Tongue (tissue), 2 donors: ENCODE data around the gene KISS1. TPM values are rescaled to one million over a fixed set of nuclear protein-coding genes. Genes with fewer than 3 reads are reported as not detected.
"Not testable (repeated sequence)": the region's sequence is repeated elsewhere in the genome, so short reads cannot be mapped to it uniquely, and the experiment has no call there.

Experiments used
- DNase-seq: peaks from one replicate; pipeline ENCODE4 v3.0.0-alpha.2; 2015
- total RNA-seq: library from RNA; depleted of rRNA; stranded (reverse); fragments of >200 nt; gene quantifications from one replicate; pipeline ENCODE4 v1.2.3, GENCODE V29; 2014

The KISS1 gene, protein sequence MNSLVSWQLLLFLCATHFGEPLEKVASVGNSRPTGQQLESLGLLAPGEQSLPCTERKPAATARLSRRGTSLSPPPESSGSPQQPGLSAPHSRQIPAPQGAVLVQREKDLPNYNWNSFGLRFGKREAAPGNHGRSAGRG
- not detected for total RNA-seq

DNA sequence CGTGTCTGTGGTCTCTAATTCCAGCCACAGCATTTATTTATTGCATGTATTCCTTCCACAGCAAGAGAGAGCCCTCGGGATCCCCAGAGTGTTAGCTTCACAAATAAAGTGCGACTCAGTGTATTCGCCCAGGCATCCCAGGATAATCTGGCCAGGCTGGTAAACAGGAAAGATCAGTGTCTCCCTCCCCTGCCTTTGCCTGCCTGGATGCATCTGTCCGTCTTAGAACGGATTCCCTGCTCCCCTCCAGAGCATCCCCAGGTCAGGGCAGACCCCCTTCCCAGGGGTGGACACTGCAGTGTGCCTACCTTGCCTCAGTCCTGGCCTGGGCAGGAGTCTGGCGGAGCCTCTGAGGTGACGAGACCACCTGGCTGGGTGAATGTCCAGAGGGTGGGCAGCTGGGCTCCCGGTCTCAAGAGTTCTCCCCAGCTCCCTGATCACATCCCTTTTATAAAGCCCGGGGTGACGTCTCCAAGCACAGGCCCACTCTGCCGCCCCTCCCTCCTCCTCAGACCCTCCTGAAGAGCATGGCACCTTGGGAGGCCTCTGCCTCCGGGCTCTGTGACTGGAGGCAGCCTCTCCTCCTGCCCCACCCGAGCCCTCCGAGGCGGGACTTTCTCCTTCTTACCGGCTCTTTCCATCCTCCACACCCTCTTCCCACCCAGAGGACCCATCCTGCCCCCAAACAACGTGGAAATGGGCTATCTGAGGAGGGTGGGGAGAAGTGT lies at the start of gene KISS1:
Gene KISS1, minus strand, starts transcription at position 424 of the 728 bp plus-strand sequence. CDS start 3,615 bp downstream, outside the sequence.
- DNase-seq, result peak; percentile 18

DNA sequence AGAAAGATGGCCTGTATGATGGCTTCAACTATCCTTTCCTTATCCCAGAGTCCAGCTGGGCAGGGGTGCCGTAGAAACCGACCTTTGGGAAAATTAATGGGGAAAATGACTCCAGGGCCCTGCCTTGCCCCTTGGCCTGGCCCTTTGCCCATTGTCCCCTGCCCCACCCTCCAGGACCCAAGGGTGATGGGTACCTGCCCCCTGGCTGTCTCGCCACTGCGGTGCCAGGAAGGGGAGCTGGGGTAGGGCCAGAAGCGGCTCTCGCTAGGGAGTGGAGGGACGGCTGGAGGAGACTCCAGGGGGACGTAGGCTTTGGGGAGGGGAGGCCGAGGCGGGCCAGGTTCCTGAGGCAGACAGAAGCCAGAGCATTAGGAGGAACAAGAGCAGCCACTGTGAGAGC lies 46.6 kb upstream of the KISS1 start:
- no peak for DNase-seq

DNA sequence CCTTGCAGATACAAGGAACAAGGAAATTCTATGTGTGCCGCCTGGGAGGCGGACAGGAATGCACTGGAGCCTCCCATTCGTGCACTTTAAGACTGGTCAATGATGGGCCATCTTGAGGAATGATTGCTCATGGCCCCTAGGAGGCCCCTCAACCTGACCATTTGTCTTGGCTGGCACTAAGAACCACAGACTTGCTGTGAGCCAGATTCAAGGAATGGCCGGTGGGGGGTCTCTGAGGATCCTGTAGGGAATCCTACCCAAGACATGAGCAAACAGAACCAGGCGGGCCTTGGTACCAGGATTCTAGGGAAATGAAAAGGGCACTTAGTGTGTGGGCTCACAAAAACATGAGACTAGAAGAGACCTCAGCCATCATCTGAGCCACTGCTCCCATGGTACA lies 45.6 kb upstream of the KISS1 start:
- DNase-seq, result no peak

- DNase-seq, result no peak
Measured at GRCh38 chr1:204241050-204241449, 44.8 kb upstream of the KISS1 start.

DNA sequence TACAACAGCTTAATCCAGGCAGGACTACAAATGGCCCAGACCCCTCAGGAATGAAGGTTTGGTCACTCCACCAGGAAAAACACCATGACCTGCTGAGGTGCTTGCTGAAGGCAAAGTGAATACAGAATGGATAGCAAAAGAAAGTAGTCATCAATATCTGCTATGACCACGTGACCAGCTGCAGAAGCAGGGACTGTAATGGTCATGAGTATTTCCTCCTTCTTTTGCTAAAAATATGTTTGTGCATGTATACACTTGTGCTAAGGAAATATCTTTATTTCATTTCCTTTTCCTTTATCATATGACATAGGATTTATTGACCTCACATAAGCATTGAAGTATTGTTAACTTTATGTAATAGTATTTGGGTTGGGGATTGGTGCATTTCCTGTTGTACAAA lies 43.9 kb upstream of the KISS1 start:
- no peak for DNase-seq

DNA sequence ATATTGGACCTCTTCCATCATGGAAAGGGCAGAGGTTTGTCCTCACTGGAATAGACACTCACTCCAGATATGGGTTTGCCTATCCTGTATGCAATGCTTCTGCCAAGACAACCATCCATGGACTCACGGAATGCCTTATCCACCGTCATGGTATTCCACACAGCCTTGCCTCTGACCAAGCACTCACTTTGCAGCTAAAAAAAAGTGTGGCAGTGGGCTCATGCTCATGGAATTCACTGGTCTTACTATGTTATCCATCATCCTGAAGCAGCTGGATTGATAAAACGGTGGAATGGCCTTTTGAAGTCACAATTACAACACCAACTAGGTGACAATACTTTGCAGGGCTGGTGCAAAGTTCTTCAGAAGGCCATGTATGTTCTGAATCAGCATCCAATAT lies 43.1 kb upstream of the KISS1 start:
- not testable (repeated sequence) for DNase-seq

- not testable (repeated sequence) for DNase-seq
Measured at GRCh38 chr1:204238520-204238919, 42.2 kb upstream of the KISS1 start.

- DNase-seq, result not testable (repeated sequence)
Measured at GRCh38 chr1:204237515-204237914, 41.2 kb upstream of the KISS1 start.

DNA sequence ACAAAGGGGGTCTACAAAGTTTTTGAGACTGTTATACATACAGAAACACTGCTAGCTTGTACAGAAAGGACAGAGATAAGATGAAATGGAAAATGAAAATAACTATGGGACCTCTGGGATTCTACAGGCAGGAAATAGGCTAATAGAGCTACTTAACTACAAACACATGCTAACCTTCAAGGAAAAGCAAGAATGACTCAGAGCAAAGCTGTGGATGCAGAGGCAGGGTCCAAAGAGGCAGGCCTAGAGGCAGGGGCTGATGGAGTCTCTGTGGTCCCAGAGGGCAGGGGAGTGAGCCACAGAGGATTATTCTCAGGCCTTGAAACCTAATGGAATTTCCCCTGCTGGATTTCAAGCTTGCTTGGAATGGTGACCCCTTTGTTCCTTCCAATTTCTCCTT lies 36.2 kb upstream of the KISS1 start:
- peak; percentile 4 for DNase-seq

DNA sequence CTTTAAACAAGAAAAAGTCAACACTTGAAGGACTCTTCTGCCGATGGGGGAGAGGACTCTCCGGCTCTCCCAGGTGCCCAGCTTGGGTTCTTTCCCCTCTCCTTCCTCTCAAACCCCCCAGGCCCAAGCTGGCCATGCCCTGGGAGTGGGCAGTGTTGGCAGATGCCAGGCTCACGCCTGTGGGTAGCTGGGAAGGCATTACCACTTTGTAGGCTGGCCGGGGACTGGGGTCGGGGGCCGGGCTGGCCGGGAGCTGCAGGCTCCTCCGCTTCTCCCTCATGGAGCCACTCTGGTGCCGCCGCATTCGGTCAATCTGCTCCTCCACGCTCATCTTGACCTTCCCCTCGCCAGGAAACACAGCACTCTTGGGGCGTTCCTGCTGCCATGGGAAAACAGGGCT lies 33.9 kb upstream of the KISS1 start:
- DNase-seq, result no peak

DNA sequence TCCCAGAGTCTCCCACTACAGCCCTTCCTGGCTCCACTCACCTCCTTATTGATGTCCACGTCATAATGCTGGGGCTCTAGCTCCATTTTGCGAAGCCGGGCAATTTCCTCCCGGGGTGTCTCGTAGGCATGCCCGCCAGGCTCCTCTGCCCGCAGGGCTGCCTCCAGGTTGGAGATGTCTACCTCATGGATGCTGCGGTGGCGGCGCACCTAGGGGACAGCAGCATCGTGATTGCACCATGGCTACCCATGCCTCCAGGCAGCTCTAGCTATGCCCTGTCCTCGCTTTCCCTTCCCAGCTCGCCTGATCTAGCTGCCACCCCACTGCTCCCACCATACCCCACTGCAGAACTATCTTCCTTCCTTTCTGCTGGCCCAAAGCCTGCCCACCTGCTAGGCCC lies 32.6 kb upstream of the KISS1 start:
- no peak for DNase-seq

GRCh38 chr1:204227996-204228785 lies 31.9 kb upstream of the KISS1 start:
- DNase-seq, result no peak

DNA sequence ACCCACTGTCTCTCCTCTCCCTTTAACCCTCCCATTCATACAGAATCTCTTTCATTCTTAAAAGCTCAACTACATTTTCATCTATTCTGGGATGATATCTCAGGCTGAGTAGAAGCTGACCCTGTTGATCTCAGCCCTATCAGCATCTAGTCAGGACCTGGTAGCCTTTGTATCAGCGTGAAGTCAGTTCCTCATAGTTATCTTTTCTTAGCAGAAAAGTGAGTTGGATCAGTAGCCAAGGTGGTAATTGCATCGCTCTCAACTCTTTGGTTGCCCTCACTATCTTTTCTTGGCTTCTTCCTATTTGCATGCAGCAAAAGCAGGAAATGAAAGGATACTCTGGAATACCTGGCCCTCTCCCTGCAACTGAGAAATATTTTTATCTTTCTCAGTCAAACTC lies 31.1 kb upstream of the KISS1 start:
- DNase-seq, result no peak

DNA sequence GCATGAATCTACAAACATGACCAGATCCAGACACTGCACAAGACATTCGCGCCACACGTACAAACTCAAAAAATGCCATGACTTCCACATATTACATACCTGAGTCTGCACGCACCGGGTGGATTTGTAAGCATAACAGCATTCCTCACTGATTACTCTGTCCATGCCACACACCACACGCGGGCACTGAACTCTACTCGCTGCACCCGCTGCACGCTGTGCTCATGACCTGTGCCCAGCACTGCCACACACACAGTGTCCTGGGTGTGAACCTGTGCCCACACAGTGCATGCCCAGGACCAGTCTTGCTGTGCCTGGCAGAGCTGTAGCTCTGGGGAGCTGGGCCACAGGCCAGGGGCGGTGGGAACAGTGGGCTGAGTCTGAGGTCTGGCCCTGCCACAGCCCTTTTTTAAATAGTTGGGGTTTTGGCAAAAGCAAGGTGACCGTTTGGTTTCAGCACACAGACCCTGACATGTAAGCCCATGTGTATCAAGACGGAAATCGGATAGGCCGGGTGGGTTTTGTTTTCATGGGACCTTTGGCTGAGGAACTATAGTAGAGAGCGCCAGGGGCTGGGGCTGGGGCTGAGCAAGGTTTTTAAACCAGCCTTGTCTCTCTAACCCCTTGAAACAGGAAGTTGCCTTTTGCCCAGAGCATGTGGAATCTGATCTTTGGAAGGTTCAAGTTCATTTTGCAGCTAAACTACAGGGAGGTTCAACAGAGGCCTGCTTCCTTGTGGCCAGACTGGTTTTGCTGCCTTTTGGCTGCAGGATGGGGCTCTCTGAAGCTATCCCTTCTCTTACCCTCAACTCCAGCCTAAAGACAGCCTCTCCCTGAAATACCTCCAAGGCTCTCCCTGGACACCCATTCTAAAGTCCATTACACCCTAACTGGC lies 29.8 kb upstream of the KISS1 start:
- peak; percentile 19 for DNase-seq

- DNase-seq, result no peak
Measured at GRCh38 chr1:204224655-204225054, 28.4 kb upstream of the KISS1 start.

DNA sequence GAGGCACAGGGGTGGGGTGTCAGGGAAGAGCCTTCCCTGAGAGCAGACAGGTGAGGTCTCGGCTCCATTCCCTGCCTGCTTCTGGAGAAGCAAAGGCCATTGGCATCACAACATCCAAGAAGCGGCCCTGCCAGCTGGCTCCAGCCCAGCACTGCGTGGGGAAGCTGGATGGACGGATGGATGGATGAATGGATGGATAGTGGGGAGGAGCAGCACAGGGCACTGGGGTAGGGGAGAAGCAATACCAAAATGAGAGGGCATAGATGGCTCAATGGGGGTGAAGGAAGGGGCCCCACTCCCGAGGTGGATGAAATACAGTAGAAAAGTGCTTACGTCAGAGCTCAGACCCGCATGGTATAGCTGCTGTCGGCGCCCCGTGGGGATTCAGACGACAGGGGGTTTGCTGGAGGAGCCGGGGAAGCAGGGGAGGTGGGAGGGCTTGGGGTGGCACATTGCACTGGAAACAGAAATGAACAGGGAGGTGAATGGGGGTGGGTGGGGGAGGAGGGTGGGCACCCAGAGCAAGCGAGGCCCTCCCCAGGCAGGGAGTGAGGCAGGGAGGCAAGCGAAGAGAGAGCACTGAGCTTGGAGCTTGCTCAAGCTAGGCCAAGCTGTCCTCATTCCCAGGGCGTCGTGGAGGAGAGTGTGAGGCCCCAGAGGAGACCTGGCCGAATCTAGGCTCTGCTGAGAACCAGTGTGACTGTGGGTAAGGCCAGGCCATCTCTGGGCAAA lies 27.0 kb upstream of the KISS1 start:
- no peak for DNase-seq

GRCh38 chr1:204222764-204223055 lies 26.4 kb upstream of the KISS1 start:
- peak; percentile 72 for DNase-seq

GRCh38 chr1:204222006-204222763 lies 25.9 kb upstream of the KISS1 start:
- no peak for DNase-seq

DNA sequence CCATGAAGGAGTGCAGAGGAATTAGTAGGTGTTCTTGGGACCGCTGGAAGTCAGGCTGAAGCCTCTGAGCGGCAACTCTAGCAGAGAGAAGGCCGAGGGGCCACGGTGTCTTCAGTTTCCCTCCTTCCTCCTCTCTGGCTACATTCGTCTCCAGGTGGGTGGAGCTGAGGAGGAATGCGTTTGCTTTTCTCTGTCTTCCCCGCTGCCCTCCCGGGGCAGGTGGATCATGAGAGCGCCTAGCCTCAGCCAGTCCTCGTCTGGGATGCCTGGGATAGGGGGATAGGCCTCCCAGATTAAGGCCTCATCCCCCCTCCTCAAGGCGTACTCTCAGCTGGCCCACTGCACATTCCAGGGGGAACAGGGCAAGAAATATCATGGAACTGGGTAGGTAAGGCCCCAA lies 25.0 kb upstream of the KISS1 start:
- DNase-seq, result no peak

DNA sequence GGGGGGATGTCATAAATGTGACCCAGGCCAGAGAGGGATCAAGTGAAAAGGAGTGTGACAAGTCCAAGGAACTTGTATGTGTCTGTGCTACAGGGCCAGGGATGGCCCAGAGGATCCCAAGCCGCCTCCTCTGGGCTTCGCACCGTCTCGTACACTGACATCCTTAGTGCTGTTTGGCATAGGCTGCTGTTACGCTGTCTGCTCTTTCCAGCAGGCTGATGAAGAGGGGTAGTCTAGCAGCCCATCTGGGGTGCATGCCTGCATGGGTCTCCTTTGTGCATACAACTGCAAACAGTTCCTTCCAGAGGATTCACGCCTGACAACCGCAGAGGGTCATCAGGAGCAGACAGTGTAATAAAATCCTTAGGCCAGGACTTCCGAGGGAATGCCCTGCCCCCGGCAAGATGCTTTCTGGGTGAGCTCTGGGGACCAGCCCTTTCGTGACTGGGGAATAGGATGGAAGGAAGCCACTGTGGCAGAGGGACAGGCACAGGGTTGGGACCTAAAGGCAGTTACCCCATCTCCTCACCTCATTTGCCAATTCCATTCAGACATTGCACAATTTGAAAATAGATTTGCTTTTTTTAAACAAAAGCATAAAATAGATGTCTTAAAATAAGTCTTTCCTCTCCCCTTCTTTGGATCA lies 23.8 kb upstream of the KISS1 start:
- no peak for DNase-seq

GRCh38 chr1:204218552-204218951 lies 22.3 kb upstream of the KISS1 start:
- DNase-seq, result no peak
